SU-DHL-6 (cell line): ENCODE results near the gene RAB22A.

Experiments
- H2AFZ ChIP-seq: fragments of 200-600 bp; sonication (generic); 2 replicates; pipeline ENCODE4 v1.6.1; 2014; ENCODE audit warnings: low read depth, mild to moderate bottlenecking, moderate library complexity, mixed read lengths, antibody characterized with exemption, low read length; ENCODE audit not compliant: severe bottlenecking
- H3F3A ChIP-seq: fragments of 200-600 bp; shearing (Covaris generic); 2 replicates; pipeline ENCODE4 v1.6.0; 2016; ENCODE audit warnings: antibody characterized with exemption, mild to moderate bottlenecking; ENCODE audit not compliant: insufficient read depth
- H3K27ac ChIP-seq: fragments of 200-600 bp; sonication (generic); 2 replicates; pipeline ENCODE4 v1.5.1; 2016; ENCODE audit warnings: low read depth, mild to moderate bottlenecking, low read length, moderate library complexity, mixed read lengths
- H3K27me3 ChIP-seq: fragments of 200-600 bp; sonication (generic), shearing (Covaris generic); 2 replicates; pipeline ENCODE4 v1.6.0; 2014; ENCODE audit warnings: mild to moderate bottlenecking, low read length
- H3K36me3 ChIP-seq: fragments of 200-600 bp; sonication (generic); 2 replicates; pipeline ENCODE4 v1.6.1; 2014; ENCODE audit warnings: mild to moderate bottlenecking, low read length, mixed read lengths
- H3K4me2 ChIP-seq: fragments of 300-600, 200-600 bp; shearing (Covaris generic), sonication (generic); 2 replicates; pipeline ENCODE4 v1.6.0; 2014; ENCODE audit warnings: low read length, low read depth, mild to moderate bottlenecking; ENCODE audit not compliant: poor library complexity, severe bottlenecking
- H3K4me3 ChIP-seq: fragments of 200-600 bp; sonication (generic); 2 replicates; pipeline ENCODE4 v1.5.1; 2014; ENCODE audit warnings: antibody characterized with exemption, low read length, mild to moderate bottlenecking, mixed read lengths; ENCODE audit not compliant: insufficient read depth, poor library complexity, severe bottlenecking
- H3K79me2 ChIP-seq: fragments of 200-600 bp; sonication (generic); 2 replicates; pipeline ENCODE4 v1.6.1; 2014; ENCODE audit warnings: mild to moderate bottlenecking, low read length, moderate library complexity; ENCODE audit not compliant: insufficient read depth
- H3K9ac ChIP-seq: fragments of 200-600 bp; sonication (generic); 2 replicates; pipeline ENCODE4 v1.7.0; 2014; ENCODE audit warnings: mild to moderate bottlenecking, low read length
- H3K9me2 ChIP-seq: fragments of 200-600 bp; sonication (generic); replicated peaks from 2 replicates; pipeline ENCODE4 v1.6.1; 2014; ENCODE audit warnings: low read length; ENCODE audit not compliant: insufficient read depth
- H3K9me3 ChIP-seq: fragments of 200-600 bp; sonication (generic); 2 replicates; pipeline ENCODE4 v1.6.1; 2014; ENCODE audit warnings: low read length, mixed read lengths; ENCODE audit not compliant: insufficient read depth
- H4K20me1 ChIP-seq: fragments of 200-600 bp; sonication (generic); 2 replicates; pipeline ENCODE4 v1.6.1; 2014; ENCODE audit warnings: low read depth, mild to moderate bottlenecking, antibody characterized with exemption, low read length, moderate library complexity, mixed read lengths
- CTCF ChIP-seq: fragments of 200-600 bp; sonication (generic); IDR thresholded peaks from one replicate; pipeline ENCODE4 v1.5.1; 2017; ENCODE audit warnings: antibody characterized with exemption, mild to moderate bottlenecking, low read length, moderate library complexity; ENCODE audit not compliant: insufficient read depth, poor library complexity, severe bottlenecking
- EZH2phosphoT487 ChIP-seq: fragments of 200-600 bp; sonication (generic), shearing (Covaris generic); conservative IDR thresholded peaks from 2 replicates; pipeline ENCODE4 v1.6.1; 2018; ENCODE audit warnings: mild to moderate bottlenecking, antibody characterized with exemption, low read length, moderate library complexity, mixed read lengths

RAB22A gene

GRCh38 chr20:58340853-58341252 lies 31.3 kb downstream of the RAB22A start:
- Histone ChIP-seq H3K4me2 (no peak overlapping the region), H4K20me1 (no peaks in the 10 kb centered on the region), H3F3A (no peaks in the 10 kb centered on the region), H3K9me3 (no peaks in the 10 kb centered on the region), H3K27me3 (no peaks in the 10 kb centered on the region), H2AFZ (no peak overlapping the region), H3K79me2 (peaks cover 37% of the 10 kb centered on the region), H3K9ac (no peak overlapping the region), H3K36me3 (no peaks in the 10 kb centered on the region), H3K9me2 (no peaks in the 10 kb centered on the region), H3K4me3 (no peak overlapping the region), H3K27ac (no peak overlapping the region)
- TF ChIP-seq CTCF (no peak), EZH2phosphoT487 (no peak)

- TF ChIP-seq EZH2phosphoT487 (no peak), CTCF (no peak)
- no peaks in the 10 kb centered on the region for H4K20me1 ChIP-seq
- H3K27me3 ChIP-seq: no peaks in the 10 kb centered on the region
- peaks cover 30% of the 10 kb centered on the region for H3K79me2 ChIP-seq
- H3K4me2 ChIP-seq: no peak overlapping the region
- no peaks in the 10 kb centered on the region for H3K9me3 ChIP-seq
- H3K4me3 ChIP-seq: no peak overlapping the region
- no peak overlapping the region for H3K9ac ChIP-seq
- no peak overlapping the region for H2AFZ ChIP-seq
- no peaks in the 10 kb centered on the region for H3F3A ChIP-seq
- no peaks in the 10 kb centered on the region for H3K9me2 ChIP-seq
- H3K27ac ChIP-seq: no peak overlapping the region
- H3K36me3 ChIP-seq: no peaks in the 10 kb centered on the region
Observed at GRCh38 chr20:58342104-58342945, 32.8 kb downstream of the RAB22A start.

GRCh38 chr20:58344741-58345140 lies 35.2 kb downstream of the RAB22A start:
- Histone ChIP-seq H3F3A (no peaks in the 10 kb centered on the region), H3K9ac (no peak overlapping the region), H3K4me2 (no peak overlapping the region), H3K4me3 (no peak overlapping the region), H3K27ac (no peak overlapping the region), H3K27me3 (no peaks in the 10 kb centered on the region), H3K79me2 (peaks cover 8% of the 10 kb centered on the region), H3K36me3 (no peaks in the 10 kb centered on the region), H2AFZ (no peak overlapping the region), H3K9me2 (no peaks in the 10 kb centered on the region), H4K20me1 (no peaks in the 10 kb centered on the region), H3K9me3 (no peaks in the 10 kb centered on the region)
- TF ChIP-seq CTCF: no peak
- no peak for TF ChIP-seq EZH2phosphoT487
